GM19351 (cell line): ENCODE data around the gene CELF4.
"Not testable (repeated sequence)": the region's sequence is repeated elsewhere in the genome, so short reads cannot be mapped to it uniquely, and the experiment has no call there.

Experiments
- ATAC-seq: cut with Tn5 transposase; IDR thresholded peaks from one replicate; pipeline ENCODE4 v1.9.1; 2021; ENCODE audit warnings: mild to moderate bottlenecking, moderate library complexity; ENCODE audit not compliant: unreplicated experiment

The CELF4 gene

DNA sequence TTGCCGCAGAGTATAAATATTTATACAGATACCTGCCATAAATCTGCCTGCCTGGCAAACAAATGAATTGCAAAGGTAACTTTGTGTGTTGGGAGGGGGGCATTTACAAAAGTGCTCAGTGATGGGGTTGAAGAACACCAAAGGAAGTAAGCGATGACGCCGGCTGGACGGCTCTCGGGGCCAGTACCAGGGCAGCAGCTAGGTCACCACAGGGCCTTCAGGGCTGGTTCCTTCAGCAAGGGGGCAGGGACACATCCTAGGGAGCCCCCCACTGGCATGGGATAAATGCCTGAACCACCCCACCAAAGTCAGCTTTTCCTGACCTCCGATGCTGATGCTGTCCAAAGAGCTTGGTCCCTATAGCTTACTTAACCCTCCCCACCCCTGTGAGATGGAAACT, 190.4 kb downstream of the CELF4 start:
- no peak for ATAC-seq

DNA sequence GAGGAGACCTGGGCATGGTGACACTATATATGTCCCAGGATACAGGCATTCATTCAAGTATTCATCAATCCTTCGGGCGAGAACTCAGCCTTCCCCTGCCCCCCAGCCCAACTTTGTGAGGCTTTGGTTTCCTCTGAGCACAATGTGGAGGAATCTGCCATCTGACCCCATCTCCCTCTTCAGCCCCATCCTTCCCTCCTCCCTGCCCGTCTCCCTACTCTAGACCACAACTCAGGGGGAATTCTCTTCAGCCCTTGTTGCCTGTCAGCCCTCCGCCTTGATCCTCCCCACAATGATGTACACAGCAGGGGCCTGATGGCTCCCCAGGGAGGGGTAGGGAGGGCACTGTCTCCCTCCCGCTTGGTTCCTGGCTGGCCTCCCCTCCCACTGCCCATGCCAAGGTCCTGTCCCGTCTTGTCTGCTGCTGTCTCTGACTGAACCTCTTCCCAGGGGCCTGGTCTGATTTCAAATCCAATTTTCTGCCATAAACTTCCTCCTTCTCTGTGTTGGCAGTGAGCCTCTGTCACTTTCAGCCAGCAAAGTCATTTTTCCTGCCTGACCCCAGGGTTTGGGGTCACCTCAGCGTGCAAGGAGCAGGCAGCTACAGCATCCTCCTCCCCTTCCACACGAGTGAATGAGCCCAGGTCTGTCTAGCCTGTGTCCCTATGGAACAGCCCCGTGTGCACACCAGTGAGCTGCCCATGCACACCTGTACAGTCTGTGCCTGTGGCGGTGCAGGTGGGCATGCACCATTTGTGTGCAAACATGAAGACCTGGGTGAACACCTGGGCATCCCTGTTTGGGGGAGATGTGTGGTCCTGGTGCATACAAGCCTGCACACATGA, 197.3 kb downstream of the CELF4 start:
- ATAC-seq, result no peak

DNA sequence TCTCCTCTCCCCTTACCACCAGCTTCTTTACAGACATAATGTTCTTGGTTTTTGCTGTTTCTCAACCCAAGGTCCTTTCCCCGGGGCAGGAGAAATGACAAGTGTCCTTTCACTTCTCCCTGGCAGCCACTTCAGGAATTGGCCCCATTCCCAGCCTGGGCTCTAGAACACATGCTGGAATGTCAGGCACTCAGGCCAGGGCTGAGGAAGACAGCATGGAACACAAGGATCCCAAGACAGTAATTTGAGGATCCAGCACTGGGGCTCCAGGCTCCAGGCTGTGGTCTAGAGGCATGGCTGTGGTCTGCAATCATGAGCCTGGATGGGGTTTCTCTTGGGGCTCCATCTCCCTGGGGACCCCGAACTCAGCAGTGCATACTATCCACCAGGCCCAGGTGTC, 201.4 kb downstream of the CELF4 start:
- no peak for ATAC-seq

DNA sequence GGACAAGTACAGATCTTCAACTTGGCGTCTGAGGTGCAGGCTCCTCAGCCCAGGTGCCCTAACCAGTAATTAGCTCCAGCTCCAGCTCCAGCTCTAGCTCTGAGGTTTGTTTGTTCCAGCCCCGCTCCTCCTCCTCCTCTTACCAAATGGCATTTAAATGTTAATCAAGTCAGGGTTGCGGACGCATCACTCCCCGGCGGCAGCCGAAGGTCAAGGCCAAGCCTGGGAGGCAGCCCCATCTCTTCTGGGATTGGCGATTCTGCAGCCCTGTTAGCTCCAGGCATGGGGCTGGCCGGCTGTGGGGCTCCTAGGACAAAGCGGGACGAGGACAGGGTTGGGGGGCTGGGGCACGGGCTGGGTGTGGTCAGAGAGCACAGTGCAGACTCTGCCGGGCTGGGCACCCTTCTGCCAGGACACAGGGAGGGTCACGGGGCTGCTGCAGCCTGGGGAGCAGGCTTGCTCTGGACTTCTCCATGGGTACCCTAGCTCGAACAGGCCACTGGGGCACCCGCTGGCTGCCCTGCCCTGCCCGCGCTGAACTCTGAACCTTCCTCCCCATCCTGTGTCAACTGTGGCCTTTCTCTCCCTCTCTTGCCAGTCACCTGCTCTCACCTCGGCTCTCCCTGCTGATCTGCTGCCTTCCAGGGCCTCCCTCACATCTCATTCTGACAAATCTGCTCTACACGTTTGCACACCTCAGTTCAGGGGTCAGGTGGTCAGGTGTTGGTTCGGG, 203.3 kb downstream of the CELF4 start:
- no peak for ATAC-seq

DNA sequence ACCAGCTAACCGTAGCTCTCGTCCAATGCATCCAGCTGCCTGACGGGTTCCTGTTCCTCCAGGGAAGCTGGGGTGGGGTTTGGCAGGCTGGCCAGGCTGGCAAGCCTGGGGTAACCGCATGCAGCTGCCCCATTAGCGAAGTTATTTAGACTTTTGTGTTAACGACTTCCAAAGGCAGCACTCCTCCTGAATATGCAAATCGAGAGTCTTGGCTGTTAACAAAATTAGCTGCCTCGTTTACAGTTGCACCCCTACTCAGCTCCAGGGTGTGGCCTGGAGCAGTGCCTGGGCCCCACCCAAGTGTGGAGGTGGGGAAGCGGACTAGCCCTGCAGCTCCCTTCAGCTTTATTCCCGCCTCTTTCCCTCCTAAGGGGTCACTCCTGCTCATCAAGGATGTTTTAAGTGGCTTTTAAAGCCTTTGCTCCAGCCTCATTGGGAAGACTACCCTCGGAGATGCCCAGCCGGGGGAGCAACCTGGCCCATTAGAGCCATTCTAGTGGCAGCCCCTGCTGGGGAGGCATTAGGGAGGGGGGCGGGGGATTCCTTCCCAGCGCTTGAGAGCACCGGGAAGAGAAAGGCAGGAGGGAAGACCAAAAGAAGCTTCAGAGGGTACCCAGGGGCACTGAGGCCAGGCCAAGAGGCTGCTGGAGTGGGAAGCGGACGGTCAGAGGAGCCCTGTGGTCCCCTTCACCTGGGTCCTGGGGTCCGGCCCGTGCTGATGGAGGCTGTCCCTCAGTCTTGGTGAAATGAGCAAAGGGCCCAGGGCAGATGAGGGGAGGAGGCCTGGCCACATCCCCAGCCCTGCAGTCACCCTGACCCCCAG, 204.1 kb downstream of the CELF4 start:
- ATAC-seq, result no peak

DNA sequence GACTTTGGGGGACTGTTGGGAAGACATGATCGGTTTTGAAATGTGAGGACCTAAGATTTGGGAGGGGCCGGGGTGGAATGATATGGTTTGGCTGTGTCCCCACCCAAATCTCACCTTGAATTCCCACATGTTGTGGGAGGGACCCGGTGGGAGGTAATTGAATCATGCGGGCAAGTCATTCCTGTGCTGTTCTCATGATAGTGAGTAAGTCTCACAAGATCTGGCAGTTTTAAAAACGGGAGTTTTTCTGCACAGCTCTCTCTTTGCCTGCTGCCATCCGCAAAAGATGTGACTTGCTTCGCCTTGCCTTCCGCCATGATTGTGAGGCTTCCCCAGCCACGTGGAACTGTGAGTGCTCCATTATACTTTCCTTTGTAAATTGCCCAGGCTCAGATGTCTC, 207.5 kb downstream of the CELF4 start:
- ATAC-seq, result not testable (repeated sequence)

DNA sequence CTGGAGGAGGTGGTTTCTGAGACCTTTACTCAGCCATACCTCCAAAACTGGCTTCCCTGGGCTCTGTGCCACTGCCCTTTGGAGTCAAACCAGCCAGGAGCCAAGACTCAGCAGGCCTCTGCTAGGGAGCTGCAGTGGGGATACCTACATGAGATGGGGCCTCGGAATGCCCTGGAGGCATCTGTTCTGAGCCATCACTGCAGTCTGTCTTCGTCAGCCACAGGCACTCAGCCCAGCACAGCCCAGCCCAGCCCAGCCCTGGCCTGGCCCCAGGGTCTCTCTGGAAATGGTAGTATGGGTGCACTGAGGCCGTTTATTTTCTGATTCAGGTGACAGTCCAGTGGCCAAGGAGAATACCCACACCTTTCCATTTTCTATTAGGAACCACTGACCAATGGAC, 209.8 kb downstream of the CELF4 start:
- ATAC-seq, result no peak

DNA sequence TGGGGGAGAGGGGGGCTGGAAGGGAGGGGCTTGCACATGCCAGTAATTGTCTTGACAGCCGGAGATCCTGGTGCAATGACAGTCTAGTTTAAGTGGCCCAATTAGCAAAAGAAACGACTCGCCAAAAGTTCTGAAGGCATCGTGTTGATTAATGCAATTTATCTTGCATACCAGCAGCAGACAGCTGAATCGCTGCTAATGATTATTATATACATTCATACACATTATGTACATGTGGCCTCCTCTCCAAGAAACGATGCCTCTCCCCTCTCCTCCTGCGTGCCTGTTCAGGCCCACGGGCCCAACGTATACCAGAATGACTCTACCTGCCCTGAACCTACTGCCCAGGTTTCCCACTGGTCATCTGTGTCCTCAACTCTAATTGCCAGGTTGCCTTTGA, 214.5 kb downstream of the CELF4 start:
- no peak for ATAC-seq

DNA sequence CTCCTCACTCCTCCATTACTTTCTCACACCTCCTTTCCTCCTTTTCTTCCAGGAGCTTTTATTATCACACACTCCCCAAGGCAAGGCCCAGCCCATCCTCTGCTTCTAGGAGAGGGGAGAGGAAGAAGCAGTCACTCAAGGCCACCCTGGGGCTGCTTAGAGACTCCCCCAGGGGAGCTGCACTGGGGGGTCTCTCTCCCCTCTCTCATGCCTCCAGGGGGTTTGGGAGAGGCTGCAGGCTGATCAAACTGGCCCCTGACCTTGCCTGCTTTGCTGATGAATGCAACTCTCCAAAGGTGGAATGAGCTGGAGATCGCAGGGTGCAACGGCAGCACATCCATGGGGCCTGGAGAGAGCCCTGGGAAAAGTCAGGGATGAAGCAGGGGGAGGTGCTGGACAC, 216.9 kb downstream of the CELF4 start:
- no peak for ATAC-seq

DNA sequence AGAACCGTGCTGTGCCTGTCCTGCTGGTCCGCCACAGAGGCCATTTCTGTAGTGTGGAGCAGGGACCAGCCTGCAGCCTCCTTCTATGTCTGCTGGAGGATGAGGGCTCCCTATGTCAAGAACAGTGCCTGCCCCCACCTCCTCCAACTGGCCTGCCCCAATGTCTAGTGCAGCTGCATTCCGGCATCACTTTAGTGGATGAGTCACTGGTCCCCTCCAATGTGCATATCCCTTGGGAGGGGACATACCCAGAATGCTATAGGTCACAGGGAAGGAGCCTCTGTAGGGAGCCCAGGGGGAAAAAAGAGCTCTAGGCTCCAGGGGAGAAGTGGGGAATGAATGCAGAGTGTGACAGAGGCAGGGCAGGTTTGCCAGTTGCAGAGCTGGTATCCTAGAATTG, 219.6 kb downstream of the CELF4 start:
- ATAC-seq, result no peak

DNA sequence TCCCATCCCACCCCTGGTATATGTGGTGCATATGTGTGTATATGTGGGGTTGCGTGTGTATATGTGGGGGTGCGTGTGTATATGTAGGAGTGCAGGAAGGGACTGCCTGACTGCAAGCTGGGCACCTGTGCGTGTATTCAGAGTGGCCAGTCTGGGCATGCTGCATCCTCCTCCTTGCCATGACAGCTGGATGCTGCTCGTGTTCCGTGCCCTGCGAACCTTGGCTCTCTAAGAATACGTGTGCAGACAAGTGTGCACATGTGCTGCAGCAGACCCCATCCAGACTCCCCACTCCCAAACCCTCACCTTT, 222.1 kb downstream of the CELF4 start:
- ATAC-seq, result peak; percentile 30

DNA sequence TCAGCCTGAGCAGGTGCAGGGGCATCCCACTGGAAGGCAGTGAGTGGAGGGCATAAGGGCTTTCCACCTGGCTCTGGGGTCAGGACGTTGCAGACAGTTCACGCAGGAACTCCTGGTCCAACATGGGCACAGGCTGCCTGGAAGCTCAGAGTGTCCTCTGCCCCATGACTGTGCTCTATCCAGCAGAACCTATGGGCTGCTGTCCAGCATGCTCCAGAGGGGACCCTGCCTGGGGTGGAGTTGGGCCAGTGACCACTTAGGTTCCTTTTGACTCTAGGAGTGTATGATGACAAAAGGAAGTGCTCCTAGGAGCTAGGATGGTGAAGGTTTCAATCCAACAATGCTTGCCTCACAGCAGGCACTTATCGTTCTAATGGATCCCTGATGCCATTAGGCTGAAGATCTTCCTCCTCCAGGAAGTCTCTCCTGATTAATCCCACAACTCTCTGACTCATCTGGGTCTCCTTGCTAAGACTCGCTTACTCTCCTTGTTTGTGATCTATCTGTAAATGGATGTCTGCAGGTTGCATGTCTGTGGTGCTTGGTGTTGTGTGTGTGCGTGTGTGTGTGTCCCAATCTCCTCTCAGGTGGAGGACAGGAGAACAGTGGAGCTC, 224.0 kb downstream of the CELF4 start:
- no peak for ATAC-seq

DNA sequence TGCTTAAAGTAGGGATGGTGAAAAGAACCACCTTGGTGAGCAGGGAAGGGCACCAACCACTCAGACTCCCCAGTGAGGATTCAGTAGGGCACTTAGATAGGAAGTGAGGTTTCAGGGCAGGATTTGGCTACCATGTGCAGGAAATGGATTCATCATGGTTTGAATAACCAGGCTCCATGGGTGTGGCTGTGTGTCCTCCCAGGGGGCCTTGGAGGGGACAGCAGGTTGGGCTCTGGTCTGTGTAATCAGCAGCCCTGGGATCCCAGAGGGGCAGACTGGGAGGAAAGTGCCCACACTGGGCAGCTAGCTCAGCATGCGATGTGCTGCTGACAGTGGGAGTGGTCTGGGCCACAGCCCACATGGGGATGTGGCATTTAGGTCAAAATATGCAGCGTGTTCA, 224.6 kb downstream of the CELF4 start:
- ATAC-seq, result no peak

DNA sequence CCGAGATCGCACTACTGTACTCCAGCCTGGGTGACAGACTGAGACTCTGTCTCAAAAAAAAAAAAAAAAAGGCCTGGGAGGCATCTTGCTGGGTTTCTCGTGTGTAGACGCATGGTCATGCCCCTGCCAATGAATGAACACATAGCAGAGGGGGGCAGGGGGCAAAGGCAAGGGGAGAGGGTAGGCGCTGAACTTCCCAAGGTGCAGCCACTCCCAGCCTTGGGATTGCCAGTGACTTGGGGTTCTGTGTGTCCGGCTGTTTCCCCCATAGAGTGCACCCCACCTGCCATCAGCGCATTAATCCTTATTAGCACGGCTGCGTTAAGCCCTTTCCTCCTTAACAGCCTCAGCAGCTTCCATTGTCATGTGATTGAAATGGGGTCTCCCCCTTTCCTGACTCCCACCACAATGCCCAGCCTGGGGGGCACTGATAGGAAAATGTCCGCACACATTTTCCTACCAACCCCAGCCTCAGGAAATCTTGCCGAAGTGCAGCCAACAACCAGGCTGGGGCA, 225.8 kb downstream of the CELF4 start:
- ATAC-seq, result no peak

DNA sequence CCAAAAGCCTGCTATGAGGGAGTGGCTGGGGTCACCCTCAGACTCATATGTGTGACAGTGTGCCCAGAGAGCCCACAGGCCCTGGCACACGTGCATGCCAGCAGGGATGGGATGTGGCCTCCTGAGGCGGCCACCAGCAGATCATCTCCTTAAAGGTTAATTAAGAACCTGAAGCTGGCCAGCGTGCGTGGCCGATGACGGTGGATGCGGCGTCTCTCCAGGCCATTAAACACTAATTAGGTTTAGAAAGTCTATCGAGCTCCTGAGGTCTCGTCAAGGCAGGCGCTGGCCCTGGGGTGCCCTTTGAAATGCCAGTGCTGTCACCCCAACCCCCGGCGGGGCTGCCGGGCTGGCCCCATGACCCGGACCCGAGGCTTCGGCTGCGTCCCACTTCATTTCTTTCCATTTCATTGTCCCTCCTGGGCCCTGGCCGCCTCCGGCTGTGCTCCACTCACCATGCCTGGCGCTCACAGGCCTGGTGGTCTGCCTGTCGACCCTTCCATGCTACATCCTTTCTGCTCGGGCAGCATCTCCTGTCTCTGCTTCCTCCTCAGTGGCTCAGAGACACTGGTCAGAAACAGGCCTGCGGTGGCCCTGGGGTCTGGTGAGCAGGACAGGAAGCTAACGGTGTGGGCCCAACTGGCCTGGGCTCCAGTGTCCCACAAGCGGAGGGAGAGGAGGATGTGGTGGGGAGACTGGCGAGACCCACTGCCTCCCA, 228.9 kb downstream of the CELF4 start:
- no peak for ATAC-seq

DNA sequence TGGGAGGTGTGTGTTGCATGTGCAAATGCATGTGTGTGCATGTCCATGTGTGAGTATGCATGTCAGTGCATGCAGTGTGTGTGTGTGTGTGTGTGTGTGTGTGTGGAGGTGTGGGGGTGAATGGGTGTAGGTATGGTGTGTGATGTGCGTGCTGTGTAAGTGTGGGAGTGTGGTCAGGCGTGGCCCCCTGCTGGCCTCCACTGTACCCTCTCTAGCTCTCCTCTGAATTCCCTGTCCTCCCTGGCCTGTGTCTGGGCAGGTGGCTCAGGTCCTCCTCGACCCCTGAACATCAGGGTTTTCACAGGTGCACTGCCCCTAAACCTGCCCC, 230.2 kb downstream of the CELF4 start:
- no peak for ATAC-seq

DNA sequence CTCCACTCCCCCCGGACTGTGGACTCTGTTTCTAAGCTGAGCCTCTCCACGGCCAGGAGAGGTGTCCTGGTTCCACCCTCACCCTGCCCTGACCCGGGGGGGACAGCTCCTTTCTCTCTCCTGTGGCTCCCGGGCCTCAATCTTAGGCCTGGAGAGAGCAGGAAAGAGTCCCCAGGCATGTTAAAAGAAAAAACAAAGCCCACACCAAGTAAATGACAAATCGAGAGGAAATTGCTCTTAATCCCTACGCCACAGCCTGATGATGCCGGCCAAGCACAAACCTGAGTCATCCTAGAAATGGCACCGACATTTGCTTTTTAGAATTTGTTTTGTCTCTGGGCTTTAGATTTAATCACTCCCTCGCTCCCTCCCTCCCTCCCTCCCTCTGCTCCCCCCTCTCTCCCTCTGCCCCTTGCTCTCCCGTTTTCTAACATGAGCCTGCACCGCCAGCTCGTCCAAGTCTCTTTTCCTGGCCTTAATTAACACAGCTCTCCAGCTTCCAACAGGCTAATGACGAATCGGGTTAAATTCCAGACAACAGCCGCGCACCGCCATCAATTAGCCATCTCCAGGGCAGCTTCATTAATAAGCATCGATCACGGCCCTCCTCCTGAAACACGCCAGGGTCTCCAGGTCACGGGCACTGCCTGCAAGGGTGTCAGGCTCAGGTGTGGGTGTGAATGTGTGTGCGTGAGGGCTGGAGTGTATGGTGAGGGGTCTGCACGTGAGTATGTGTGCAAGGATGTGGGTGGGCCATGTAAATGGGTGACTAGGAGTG, 230.8 kb downstream of the CELF4 start:
- no peak for ATAC-seq

DNA sequence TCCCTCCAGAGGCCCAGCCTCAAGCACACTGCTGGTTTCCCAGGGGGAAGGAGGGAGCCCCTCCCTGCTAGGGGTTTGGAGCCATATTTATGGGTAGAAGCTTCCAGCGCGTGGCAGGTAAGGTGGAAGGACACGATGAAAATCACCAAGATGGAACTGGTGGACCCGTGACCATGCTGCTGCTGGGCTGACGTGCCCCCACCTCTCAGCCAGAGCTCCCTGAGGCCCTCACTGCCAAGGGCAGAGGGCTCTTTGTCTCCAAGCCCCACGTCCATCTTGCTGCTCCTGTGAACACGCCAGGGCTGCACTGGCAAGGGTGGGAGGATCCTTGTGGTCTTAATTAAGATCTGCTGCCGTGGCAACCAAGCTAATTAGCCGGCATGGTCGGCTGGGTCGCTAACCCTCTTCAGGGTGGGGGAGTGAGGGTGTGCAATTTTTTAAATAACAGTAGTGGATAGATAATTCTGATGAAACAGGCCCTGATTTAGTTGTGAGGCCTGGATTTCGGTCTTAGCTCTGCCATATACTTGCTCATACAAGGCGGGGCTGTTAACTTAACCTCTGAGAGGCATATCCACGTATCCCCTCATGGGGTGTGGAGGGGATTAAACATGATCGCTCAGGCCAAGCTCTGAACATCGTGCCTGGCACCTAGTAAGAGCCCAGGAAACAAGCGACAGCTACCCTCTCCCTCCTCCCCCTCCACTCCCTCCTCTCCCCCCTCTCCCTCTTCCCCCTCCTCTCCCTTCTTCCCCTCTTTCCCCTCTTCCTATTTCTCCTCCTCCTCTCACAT, 232.8 kb downstream of the CELF4 start:
- no peak for ATAC-seq

DNA sequence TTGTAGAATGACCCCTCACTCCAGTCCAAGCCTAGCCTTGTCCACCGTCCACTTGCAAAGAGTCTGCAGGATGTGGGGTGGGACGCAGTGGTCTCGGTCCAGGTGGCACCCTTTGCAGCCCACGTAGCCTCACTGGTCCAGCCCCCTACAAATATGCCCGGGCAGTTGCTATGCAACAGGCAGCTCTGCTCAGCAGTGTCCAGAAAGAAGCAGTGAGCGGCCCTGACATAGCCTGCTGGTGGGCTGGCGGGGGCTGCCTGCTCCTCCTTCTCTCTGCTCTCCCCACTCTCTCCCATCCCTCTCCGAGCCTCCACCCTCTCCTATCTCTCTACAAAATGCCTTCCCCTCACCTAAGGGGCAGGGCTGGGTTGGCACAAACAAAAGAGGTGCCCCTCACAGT, 233.4 kb downstream of the CELF4 start:
- no peak for ATAC-seq
